Ascending aorta (tissue), 2 donors: Measurements from ENCODE around the gene NDUFS8. TPM values are rescaled to one million over a fixed set of nuclear protein-coding genes. Genes with fewer than 3 reads are reported as not detected.

Experiments
- DNase-seq, 2 donors: peaks; one replicate each; pipeline ENCODE4 v3.0.0-alpha.2; 2019; ENCODE audit warnings: low spot score in 2 of 2
- H3K27ac ChIP-seq, 2 donors: fragments of 200-600 bp; sonication (generic); one replicate each; pipeline ENCODE4 v1.5.1; 2016 to 2017; ENCODE audit warnings: mild to moderate bottlenecking in 1 of 2
- H3K27me3 ChIP-seq: fragments of 200-600 bp; sonication (generic); one replicate; pipeline ENCODE4 v1.5.1; 2017
- H3K36me3 ChIP-seq, 2 donors: fragments of 200-600 bp; sonication (generic); one replicate each; pipeline ENCODE4 v1.5.1; 2016
- H3K4me1 ChIP-seq, 2 donors: fragments of 200-600 bp; sonication (generic); one replicate each; pipeline ENCODE4 v1.5.1; 2016 to 2017; ENCODE audit warnings: mild to moderate bottlenecking in 1 of 2
- H3K4me3 ChIP-seq, 2 donors: fragments of 200-600 bp; sonication (generic); one replicate each; pipeline ENCODE4 v1.5.1; 2016 to 2017; ENCODE audit warnings: mild to moderate bottlenecking in 1 of 2
- H3K9me3 ChIP-seq, 2 donors: fragments of 200-600 bp; sonication (generic); one replicate each; pipeline ENCODE4 v1.5.1; 2016
- intact Hi-C: fragments of 100-400 bp; cut with DNase I; formaldehyde crosslinking; loops from one replicate; pipeline ENCODE4 v1.15.1; 2023
- total RNA-seq: library from RNA; depleted of rRNA; stranded (reverse); fragments of >200 nt; gene quantifications from one replicate; pipeline ENCODE4 v1.1.0, GENCODE V29; 2016
- TF ChIP-seq, protein P1 (sequence below), 3 experiments: fragments of 200-600 bp in 2 of 3; fragments of 450-650 bp in 1 of 3; sonication (generic) in 2 of 3; IDR thresholded peaks; one replicate each; pipeline ENCODE4 v1.5.1; 2016 to 2019; ENCODE audit warnings: antibody characterized with exemption in 3 of 3, mild to moderate bottlenecking in 1 of 3, moderate library complexity in 1 of 3

The NDUFS8 gene
- total RNA-seq, 1 donor from 2014 or later: 316 TPM

DNA sequence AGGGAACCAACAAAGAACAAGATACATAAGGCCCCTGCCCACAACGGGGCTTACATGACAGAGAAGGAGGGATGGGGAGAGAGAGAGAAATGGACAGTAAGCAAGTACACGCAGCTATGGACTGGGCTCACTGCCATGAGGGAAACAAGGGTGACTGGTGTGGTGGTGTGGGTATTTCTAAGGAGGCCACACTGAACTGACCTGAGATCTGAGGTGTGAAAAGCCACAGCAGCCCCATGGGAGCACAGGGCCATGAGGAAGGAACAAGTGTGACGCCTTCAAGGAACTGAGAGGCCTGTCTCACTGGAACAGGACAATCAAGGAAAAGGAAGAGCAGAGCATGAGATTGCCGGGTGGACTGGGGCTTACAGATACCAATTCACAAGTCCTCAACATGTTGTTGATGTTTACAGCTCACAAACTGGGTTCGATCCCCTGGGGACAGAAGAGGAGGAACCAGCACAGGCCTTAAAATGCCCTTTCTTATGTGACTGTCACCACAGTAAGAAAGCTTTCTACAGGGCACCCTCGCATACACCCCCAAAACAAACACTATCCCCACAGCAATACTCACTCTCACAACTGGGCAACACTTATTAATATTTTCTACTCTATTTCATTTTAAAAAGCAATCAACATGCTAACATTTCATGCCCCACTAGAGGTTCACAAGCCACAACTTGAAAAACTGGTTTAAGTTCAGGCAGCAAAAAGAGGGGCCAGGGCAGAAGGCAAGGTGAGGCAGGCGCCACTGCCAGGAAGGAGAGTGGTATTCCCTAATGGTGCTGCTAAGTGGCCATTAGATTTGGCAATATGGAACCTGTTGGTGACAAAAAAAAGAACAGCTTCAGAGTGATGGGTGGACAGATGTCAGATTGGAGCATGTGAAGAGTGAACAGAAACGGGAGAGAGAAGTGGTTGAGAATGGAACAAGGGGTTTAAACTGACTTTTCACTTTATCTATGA lies 47.4 kb downstream of the NDUFS8 start:
- Histone ChIP-seq H3K36me3 (no peaks in the 10 kb centered on the region), H3K27me3 (no peaks in the 10 kb centered on the region), H3K9me3 (no peaks in the 10 kb centered on the region), H3K27ac (no peak overlapping the region), H3K4me3 (no peak overlapping the region), H3K4me1 (no peaks in the 10 kb centered on the region)
- intact Hi-C loops: no loop called here
- DNase-seq: no peak
- TF ChIP-seq, protein P1, sequence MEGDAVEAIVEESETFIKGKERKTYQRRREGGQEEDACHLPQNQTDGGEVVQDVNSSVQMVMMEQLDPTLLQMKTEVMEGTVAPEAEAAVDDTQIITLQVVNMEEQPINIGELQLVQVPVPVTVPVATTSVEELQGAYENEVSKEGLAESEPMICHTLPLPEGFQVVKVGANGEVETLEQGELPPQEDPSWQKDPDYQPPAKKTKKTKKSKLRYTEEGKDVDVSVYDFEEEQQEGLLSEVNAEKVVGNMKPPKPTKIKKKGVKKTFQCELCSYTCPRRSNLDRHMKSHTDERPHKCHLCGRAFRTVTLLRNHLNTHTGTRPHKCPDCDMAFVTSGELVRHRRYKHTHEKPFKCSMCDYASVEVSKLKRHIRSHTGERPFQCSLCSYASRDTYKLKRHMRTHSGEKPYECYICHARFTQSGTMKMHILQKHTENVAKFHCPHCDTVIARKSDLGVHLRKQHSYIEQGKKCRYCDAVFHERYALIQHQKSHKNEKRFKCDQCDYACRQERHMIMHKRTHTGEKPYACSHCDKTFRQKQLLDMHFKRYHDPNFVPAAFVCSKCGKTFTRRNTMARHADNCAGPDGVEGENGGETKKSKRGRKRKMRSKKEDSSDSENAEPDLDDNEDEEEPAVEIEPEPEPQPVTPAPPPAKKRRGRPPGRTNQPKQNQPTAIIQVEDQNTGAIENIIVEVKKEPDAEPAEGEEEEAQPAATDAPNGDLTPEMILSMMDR (IDR thresholded peaks at IDR 0.05): no peak

DNA sequence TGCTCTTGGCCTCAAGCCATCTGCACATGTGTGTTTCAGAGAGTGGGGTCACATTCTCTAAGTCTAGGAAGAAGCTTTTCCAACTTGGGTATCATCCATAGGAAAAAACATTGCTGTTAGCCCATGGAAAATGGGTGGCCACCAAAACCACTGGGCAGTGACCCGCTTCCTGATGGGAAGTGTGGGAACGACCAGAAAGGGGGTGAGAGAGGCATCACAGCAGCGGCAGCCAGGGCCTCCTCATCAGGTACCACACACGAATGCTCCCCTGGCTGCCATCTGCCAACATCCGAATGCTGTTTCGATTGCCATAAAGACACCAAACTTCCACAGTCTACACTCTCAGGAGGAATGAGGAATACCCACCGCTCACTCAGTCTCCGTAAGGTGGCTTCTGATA lies 50.4 kb downstream of the NDUFS8 start:
- no peak overlapping the region for H3K4me3 ChIP-seq
- intact Hi-C loops: no loop called here
- no peaks in the 10 kb centered on the region for H3K27me3 ChIP-seq
- no peak for DNase-seq
- no peaks in the 10 kb centered on the region for H3K4me1 ChIP-seq
- H3K9me3 ChIP-seq: no peaks in the 10 kb centered on the region
- H3K36me3 ChIP-seq: no peaks in the 10 kb centered on the region
- TF ChIP-seq, protein P1 (IDR thresholded peaks at IDR 0.05): no peak
- no peak overlapping the region for H3K27ac ChIP-seq

DNA sequence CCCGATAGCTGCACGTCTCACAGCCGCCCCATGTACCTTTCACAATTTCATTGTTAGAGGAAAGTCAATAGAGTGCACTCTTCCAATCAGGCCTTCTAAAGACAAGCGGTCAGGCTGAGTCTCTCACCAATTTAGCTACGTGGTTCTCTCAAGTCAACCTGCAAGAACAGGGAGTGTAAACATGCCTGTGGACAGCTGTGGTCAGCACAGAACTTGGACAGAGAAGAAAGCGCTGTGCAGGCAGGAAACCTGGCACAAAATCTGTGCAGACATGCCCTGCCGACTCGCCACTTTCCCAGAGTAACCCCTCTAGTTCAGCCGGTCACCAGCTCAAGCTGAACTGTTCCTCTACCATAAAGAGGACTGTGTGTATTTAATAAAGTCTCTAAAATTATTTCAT lies 51.2 kb downstream of the NDUFS8 start:
- H3K36me3 ChIP-seq: no peaks in the 10 kb centered on the region
- H3K4me1 ChIP-seq: no peaks in the 10 kb centered on the region
- DNase-seq: no peak
- no peaks in the 10 kb centered on the region for H3K27me3 ChIP-seq
- H3K4me3 ChIP-seq: no peak overlapping the region
- TF ChIP-seq, protein P1 (IDR thresholded peaks at IDR 0.05): no peak
- H3K9me3 ChIP-seq: no peaks in the 10 kb centered on the region
- H3K27ac ChIP-seq: no peak overlapping the region
- intact Hi-C loops: no loop called here

DNA sequence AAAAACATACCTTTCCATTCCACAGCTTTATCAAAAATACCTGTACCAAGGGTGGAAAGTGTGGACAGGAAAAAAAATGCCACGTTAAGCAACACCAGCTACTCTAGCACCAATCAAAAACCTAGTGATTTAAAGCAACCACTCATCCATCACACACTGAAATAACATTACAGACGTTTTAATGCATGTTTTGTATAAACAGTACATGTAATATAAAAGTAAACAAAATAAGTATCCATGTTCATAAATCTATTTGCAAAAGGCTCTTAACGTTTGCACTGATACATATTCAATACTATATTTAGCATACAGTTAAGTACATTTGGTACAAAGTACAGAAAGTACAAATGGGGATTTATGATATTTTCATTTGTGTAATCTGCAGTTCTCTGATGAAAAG lies 52.0 kb downstream of the NDUFS8 start:
- no peak for DNase-seq
- H3K27me3 ChIP-seq: no peaks in the 10 kb centered on the region
- TF ChIP-seq, protein P1 (IDR thresholded peaks at IDR 0.05): no peak
- intact Hi-C loops: no loop called here
- H3K27ac ChIP-seq: no peak overlapping the region
- no peak overlapping the region for H3K4me3 ChIP-seq
- no peaks in the 10 kb centered on the region for H3K36me3 ChIP-seq
- no peaks in the 10 kb centered on the region for H3K9me3 ChIP-seq
- no peaks in the 10 kb centered on the region for H3K4me1 ChIP-seq

DNA sequence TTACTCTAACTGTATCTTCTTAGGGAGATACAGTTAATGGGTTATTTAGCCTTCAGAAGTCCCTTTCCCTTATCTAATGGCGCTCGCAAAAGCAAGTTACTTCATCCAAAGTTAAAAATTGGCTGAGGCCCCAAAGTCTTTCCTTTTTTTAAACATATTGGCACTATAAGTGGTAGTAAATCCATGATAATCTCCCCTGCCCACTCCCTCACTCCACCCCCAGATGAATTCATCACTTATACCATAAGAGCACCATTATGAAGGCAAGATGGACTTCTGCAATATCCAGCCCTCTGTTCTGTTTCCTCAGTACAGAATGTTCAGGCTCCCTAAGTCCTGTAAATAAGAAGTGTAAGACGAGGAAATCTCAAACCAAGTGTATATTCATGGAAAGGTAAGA lies 53.0 kb downstream of the NDUFS8 start:
- H3K27me3 ChIP-seq: no peaks in the 10 kb centered on the region
- H3K9me3 ChIP-seq: no peaks in the 10 kb centered on the region
- intact Hi-C loops: no loop called here
- TF ChIP-seq, protein P1 (IDR thresholded peaks at IDR 0.05): no peak
- DNase-seq: no peak
- H3K36me3 ChIP-seq: no peaks in the 10 kb centered on the region
- H3K4me1 ChIP-seq: no peaks in the 10 kb centered on the region
- H3K27ac ChIP-seq: no peak overlapping the region
- H3K4me3 ChIP-seq: no peak overlapping the region

Other genes with a start within 250 kb of the NDUFS8 start
- gene UNC93B1, start 26.6 kb upstream of the NDUFS8 start, total RNA-seq: 74.7 TPM
- gene ALDH3B1, start 20.4 kb upstream of the NDUFS8 start, total RNA-seq: 42.8 TPM
- 385 TPM for gene TCIRG1, start 8.3 kb downstream of the NDUFS8 start, total RNA-seq
- gene CHKA, start 90.7 kb downstream of the NDUFS8 start, total RNA-seq: 10.1 TPM
- gene KMT5B, start 182.6 kb downstream of the NDUFS8 start, total RNA-seq: 82.0 TPM
- 123 TPM for gene C11orf24, start 241.3 kb downstream of the NDUFS8 start, total RNA-seq